IPS-20b (cell line): ENCODE measurements around the gene ERCC8.
A peak's percentile ranks its signal among the peaks of the same experiment; 100 is the strongest.

Source experiments
- H3K27ac ChIP-seq: one replicate; pipeline ENCODE4 v1.5.1; 2013; ENCODE audit warnings: low read length
- H3K27me3 ChIP-seq: 2 replicates; pipeline ENCODE4 v1.6.1; 2013; ENCODE audit warnings: mild to moderate bottlenecking, low read length, inconsistent platforms; ENCODE audit not compliant: insufficient read depth
- H3K36me3 ChIP-seq: 2 replicates; pipeline ENCODE4 v1.6.1; 2013; ENCODE audit warnings: low read depth, mild to moderate bottlenecking, inconsistent platforms, low read length, moderate library complexity; ENCODE audit not compliant: insufficient read depth
- H3K4me1 ChIP-seq: 2 replicates; pipeline ENCODE4 v1.6.1; 2013; ENCODE audit warnings: mild to moderate bottlenecking, control low read depth, inconsistent platforms, low read length, moderate library complexity; ENCODE audit not compliant: insufficient read depth
- H3K4me3 ChIP-seq: 2 replicates; pipeline ENCODE4 v1.5.1; 2013; ENCODE audit warnings: mild to moderate bottlenecking, low read length, inconsistent platforms
- H3K9ac ChIP-seq: 2 replicates; pipeline ENCODE4 v1.6.1; 2013; ENCODE audit warnings: low read depth, mild to moderate bottlenecking, inconsistent platforms, low read length, moderate library complexity
- H3K9me3 ChIP-seq: 2 replicates; pipeline ENCODE4 v1.6.1; 2013; ENCODE audit warnings: mild to moderate bottlenecking, low read depth, low read length, inconsistent platforms; ENCODE audit not compliant: insufficient read depth

ERCC8 gene

DNA sequence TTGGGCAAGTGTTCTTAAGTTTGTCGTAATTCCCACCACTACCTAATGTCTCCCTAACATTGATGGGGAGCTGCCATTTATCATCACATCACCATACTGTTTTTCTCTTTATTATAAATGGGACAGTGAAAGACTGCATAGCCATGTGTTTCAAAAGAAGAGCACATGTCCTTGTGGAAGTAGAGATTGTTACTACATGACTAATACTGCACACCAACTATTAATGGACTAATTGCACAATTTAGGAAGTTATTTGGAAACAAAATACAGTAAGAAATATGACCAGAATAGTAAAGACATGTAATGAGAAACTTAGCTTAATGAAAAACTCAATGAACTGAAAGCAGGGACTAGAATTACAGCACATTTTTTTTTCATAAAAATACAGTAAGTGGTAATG, 88.8 kb downstream of the ERCC8 start:
- no peaks in the 10 kb centered on the region; the same call in 1 of the 2 replicates for H3K9me3 ChIP-seq
- no peak overlapping the region for H3K4me3 ChIP-seq
- H3K27me3 ChIP-seq: no peaks in the 10 kb centered on the region

GRCh38 chr5:60852940-60853339, 91.9 kb downstream of the ERCC8 start:
- Histone ChIP-seq H3K4me1 (peaks cover 8% of the 10 kb centered on the region), H3K36me3 (no peaks in the 10 kb centered on the region), H3K27ac (no peak overlapping the region), H3K9ac (peak overlapping the region; percentile 9; the same call in 1 of the 2 replicates), H3K9me3 (no peaks in the 10 kb centered on the region), H3K4me3 (no peak overlapping the region), H3K27me3 (no peaks in the 10 kb centered on the region)

More for the DNA sequence above, 88.8 kb downstream of the ERCC8 start:
- Histone ChIP-seq H3K9ac (no peak overlapping the region), H3K4me1 (peaks cover 8% of the 10 kb centered on the region), H3K36me3 (no peaks in the 10 kb centered on the region), H3K27ac (no peak overlapping the region)

DNA sequence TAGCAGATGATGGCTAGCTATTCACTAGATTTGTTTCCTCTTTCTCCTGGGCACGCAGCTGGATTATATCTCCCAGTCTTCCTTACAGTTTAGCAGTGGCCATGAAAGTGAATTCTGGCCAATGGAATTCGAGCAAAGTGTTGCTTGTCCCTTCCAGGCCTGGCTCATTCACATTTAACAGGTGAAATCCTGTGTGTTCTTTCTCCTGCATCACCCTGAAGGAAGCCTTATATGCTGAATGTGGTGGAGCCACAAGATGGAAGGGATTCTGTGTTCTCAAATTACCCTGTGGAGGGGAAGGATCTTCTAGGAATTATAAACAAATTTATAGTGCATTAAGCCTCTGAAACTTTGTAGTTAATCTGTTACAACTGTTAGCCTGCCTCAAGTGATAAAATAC, 92.6 kb downstream of the ERCC8 start:
- Histone ChIP-seq H3K27ac (no peak overlapping the region), H3K27me3 (no peaks in the 10 kb centered on the region), H3K9ac (peak overlapping the region; percentile 9; the same call in 1 of the 2 replicates), H3K36me3 (no peaks in the 10 kb centered on the region), H3K9me3 (no peaks in the 10 kb centered on the region), H3K4me3 (no peak overlapping the region), H3K4me1 (peaks cover 8% of the 10 kb centered on the region)

DNA sequence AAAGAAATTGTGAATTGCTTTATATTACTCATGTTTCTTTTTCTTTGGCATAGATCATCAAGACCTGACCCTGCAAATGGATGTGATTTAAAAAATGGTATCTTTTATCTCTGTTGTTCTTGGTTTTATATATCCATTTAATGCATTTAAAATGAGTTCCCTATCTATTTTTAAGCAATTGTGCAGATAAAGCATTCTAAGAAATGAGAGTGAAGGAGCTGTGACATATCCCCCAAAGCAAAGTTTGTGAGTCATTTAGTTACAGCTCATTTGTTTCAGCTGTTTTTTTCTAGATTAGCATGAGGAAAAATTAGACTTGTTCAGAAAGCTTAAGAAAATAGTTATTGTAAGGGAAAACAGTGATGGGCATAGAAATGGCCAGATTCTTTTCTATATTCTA, 93.2 kb downstream of the ERCC8 start:
- no peak overlapping the region for H3K4me3 ChIP-seq
- H3K4me1 ChIP-seq: peaks cover 8% of the 10 kb centered on the region
- H3K9me3 ChIP-seq: no peaks in the 10 kb centered on the region
- no peak overlapping the region for H3K9ac ChIP-seq
- H3K27ac ChIP-seq: no peak overlapping the region
- no peaks in the 10 kb centered on the region for H3K36me3 ChIP-seq
- no peaks in the 10 kb centered on the region for H3K27me3 ChIP-seq

DNA sequence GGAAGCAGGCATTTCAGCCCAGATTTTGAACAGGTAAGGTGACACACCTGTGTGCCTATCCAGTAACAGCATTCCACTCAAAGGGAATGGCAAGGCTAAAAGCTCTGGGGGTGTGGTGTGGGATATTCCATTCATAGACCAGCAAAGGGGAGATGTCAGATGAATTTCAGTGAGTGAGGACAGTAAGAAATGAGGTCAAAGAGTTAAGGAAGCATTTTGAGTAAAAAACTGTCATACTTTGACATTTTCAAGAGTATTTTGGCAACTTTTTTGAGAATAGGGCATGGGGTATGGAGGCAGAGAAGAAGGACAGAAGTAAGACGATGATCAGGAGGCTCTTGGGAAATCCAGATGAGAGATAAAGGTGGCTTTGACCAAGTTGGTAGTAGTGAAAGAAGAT, 98.6 kb downstream of the ERCC8 start:
- Histone ChIP-seq H3K4me1 (peaks cover 4% of the 10 kb centered on the region; the same call in 1 of the 2 replicates), H3K9me3 (no peaks in the 10 kb centered on the region), H3K36me3 (no peaks in the 10 kb centered on the region), H3K9ac (no peak overlapping the region), H3K27ac (no peak overlapping the region), H3K27me3 (peaks cover 35% of the 10 kb centered on the region), H3K4me3 (no peak overlapping the region)

DNA sequence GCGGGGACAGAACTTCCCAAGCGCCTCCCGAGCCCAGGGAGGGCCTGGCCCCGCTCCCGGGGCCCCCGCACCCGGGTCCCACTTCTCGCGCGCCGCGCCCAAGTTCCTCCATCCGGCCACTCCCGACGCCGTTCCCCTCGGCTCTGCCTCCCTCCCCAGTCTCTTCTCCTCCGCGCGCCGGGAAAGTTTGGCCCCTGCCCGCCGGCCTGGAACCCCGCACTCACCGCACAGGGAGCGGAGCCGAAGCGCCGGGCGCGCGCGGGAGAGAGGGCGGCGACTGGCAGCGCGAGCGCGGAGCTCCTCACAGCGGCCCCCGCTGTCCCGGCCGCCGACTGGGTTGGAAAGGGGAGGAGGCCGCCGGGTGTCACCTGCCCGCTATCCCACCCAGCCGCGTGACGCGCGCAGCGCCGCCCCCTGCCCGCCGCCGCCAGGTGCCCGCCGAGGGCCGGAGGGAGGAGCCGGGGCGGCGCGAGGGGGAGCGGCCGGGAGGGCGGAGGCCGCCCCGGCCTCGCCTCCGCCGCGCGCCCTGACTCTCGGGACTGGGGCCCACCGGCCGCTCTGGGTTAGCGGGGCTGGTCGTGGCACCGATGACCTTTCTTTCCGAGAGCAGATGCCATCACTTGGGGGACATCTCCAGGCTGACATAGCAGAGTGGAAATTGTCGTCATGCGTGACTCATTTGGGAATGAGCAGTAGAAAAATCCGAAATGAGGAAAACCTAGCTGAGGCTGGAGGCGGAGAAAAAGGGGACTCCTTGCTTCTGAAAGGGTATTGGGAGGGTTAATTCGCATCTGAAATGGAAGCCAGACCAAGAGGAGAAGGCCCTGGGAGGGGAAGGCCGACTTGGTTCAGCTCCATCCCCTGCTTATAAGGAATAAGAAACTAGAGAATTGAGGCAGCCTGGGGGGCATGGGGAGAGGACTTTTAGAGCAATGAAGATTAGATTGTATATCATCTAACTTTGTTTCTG, 100.6 kb downstream of the ERCC8 start, which contains the start of gene ELOVL7:
TSS of gene ELOVL7 (minus strand) at position 334 of the 970 bp plus-strand sequence. CDS start 56,872 bp downstream, outside the sequence.
- Histone ChIP-seq H3K36me3 (no peaks in the 10 kb centered on the region), H3K4me1 (peaks cover 4% of the 10 kb centered on the region; the same call in 1 of the 2 replicates), H3K9me3 (no peaks in the 10 kb centered on the region), H3K9ac (peak within 1 kb of the TSS; percentile 73; the same call in 1 of the 2 replicates), H3K4me3 (peak within 1 kb of the TSS; percentile 81), H3K27me3 (peaks cover 38% of the 10 kb centered on the region), H3K27ac (no peak within 1 kb of the TSS)

DNA sequence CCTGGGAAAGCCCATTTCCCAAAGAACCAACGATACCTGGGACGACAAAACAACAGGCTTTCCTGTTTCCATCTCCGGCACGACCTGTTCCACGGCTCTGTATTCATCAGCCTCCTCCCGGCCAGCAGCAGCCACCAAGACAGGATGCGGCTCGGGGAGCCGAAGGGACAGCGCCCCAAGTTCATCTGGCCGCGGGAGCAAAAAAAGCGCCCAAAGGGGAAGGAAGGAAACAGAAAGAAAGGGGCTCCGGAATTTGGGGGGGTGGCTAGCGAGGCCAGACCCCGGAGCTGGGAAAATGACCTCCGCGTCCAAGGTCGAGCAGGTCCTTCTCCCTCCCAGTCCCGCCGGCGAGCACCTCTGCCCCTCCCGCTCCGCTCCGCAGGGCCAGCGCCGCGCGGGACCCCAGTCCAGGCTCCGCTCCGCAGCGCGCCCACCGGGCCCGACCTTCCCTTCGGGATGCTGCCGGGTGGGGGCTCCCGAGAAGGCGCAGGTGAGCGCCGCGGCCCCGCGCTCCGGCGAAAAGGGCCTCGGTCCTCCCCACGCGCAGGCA, 101.4 kb downstream of the ERCC8 start:
- Histone ChIP-seq H3K27me3 (peaks cover 38% of the 10 kb centered on the region), H3K9ac (peak overlapping the region; percentile 63; the same call in 1 of the 2 replicates), H3K9me3 (no peaks in the 10 kb centered on the region), H3K4me3 (peak overlapping the region; percentile 78), H3K4me1 (peaks cover 4% of the 10 kb centered on the region; the same call in 1 of the 2 replicates), H3K36me3 (no peaks in the 10 kb centered on the region), H3K27ac (no peak overlapping the region)

DNA sequence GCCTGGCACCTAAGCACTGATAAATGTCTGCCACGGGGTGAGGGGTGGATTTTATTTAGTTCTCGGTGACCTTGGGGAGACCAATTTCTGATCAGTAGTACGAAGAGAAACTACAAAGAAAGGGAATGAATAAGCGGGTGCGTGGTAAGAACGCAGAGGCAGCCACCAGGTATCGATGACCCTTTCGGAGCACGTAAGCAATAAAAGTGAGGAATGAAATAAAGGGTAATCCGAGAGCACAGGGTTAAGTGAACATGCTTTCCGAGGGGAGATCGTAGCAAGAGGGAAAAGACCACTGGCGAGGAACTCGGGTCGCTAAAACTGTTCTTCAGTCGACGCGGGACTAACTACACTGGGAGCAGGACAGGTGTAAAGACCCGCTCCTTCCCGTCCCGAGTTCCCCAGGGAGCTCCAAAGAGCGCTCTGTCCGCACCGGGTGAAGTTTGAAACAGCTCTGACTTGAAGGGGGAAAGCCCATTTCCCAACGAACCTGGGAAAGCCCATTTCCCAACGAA, 101.9 kb downstream of the ERCC8 start:
- peak overlapping the region; percentile 63; the same call in 1 of the 2 replicates for H3K9ac ChIP-seq
- peaks cover 7% of the 10 kb centered on the region; the same call in 1 of the 2 replicates for H3K4me1 ChIP-seq
- no peaks in the 10 kb centered on the region for H3K36me3 ChIP-seq
- no peak overlapping the region for H3K27ac ChIP-seq
- H3K9me3 ChIP-seq: no peaks in the 10 kb centered on the region
- peak overlapping the region; percentile 78 for H3K4me3 ChIP-seq
- H3K27me3 ChIP-seq: peaks cover 38% of the 10 kb centered on the region

- no peaks in the 10 kb centered on the region for H3K9me3 ChIP-seq
- peaks cover 38% of the 10 kb centered on the region for H3K27me3 ChIP-seq
- peaks cover 12% of the 10 kb centered on the region for H3K4me1 ChIP-seq
- no peak overlapping the region for H3K4me3 ChIP-seq
- H3K9ac ChIP-seq: no peak overlapping the region
- H3K27ac ChIP-seq: no peak overlapping the region
- no peaks in the 10 kb centered on the region for H3K36me3 ChIP-seq
These were observed 103.5 kb downstream of the ERCC8 start for GRCh38 chr5:60841361-60841760.

GRCh38 chr5:60836131-60836530, 108.7 kb downstream of the ERCC8 start:
- peak overlapping the region; percentile 21; the same call in 1 of the 2 replicates for H3K4me3 ChIP-seq
- H3K4me1 ChIP-seq: peaks cover 16% of the 10 kb centered on the region
- no peaks in the 10 kb centered on the region for H3K9me3 ChIP-seq
- H3K36me3 ChIP-seq: no peaks in the 10 kb centered on the region
- H3K27ac ChIP-seq: no peak overlapping the region
- H3K27me3 ChIP-seq: peaks cover under 1% of the 10 kb centered on the region
- H3K9ac ChIP-seq: peak overlapping the region; percentile 52; the same call in 1 of the 2 replicates

GRCh38 chr5:60835554-60835953, 109.3 kb downstream of the ERCC8 start:
- no peak overlapping the region for H3K4me3 ChIP-seq

More at GRCh38 chr5:60835554-60835953, 109.3 kb downstream of the ERCC8 start:
- H3K36me3 ChIP-seq: no peaks in the 10 kb centered on the region
- no peak overlapping the region for H3K9ac ChIP-seq
- H3K27ac ChIP-seq: no peak overlapping the region
- no peaks in the 10 kb centered on the region for H3K27me3 ChIP-seq
- H3K4me1 ChIP-seq: peaks cover 16% of the 10 kb centered on the region
- no peaks in the 10 kb centered on the region for H3K9me3 ChIP-seq
